ENCODE measurements around the gene RHCE.
A peak's percentile ranks its signal among the peaks of the same experiment; 100 is the strongest.
"Not testable (repeated sequence)": the region's sequence is repeated elsewhere in the genome, so short reads cannot be mapped to it uniquely, and the experiment has no call there.

The RHCE gene

GRCh38 chr1:25349606-25350005 is 71.0 kb downstream of the RHCE start:
- no peaks in the 10 kb centered on the region for H3K4me1 ChIP-seq (ENCODE audit: control insufficient read depth in 2 of 2, insufficient read depth in 2 of 2, low read length in 2 of 2)
- H3K36me3 ChIP-seq (ENCODE audit: control insufficient read depth in 2 of 2, insufficient read depth in 2 of 2, low read length in 2 of 2): peaks cover 21 to 35% of the 10 kb centered on the region in 2 donors
- no peak overlapping the region for H3K9ac ChIP-seq (ENCODE audit: low read depth in 1 of 2, low read length in 2 of 2)
- no peak overlapping the region for H3K27ac ChIP-seq (ENCODE audit: low read depth in 2 of 2, low read length in 2 of 2)
- H3K27me3 ChIP-seq (ENCODE audit: control insufficient read depth in 2 of 2, insufficient read depth in 2 of 2, low read length in 2 of 2): no peaks in the 10 kb centered on the region
- no peak overlapping the region for H3K4me3 ChIP-seq (ENCODE audit: low read length in 2 of 2)
- no peaks in the 10 kb centered on the region for H3K9me3 ChIP-seq (ENCODE audit: control insufficient read depth in 2 of 2, low read length in 2 of 2)

DNA sequence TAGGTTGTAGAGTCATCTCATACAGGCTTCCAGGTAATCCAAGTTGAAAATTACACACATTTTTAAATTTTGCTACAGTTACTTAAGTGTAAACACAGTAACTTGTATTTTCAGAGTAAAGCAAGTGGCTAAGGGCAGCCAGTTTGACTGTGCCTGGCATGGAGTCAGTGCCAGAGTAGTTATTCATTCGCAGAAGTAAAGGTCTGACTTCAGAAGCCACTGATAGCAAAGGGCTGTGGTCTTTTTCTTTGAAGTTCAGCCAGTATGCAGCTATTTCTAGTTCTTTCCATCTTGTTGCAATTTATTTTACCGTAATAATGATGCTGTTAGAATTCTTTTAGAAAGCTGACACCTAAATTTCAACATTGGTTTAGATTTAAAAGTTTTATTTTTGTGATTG is 73.1 kb downstream of the RHCE start:
- no peak overlapping the region for H3K27ac ChIP-seq (ENCODE audit: low read depth in 2 of 2, low read length in 2 of 2)
- no peak overlapping the region for H3K4me3 ChIP-seq (ENCODE audit: low read length in 2 of 2)
- peaks cover 22 to 33% of the 10 kb centered on the region in 2 donors for H3K36me3 ChIP-seq (ENCODE audit: control insufficient read depth in 2 of 2, insufficient read depth in 2 of 2, low read length in 2 of 2)
- no peaks in the 10 kb centered on the region for H3K27me3 ChIP-seq (ENCODE audit: control insufficient read depth in 2 of 2, insufficient read depth in 2 of 2, low read length in 2 of 2)
- no peaks in the 10 kb centered on the region for H3K9me3 ChIP-seq (ENCODE audit: control insufficient read depth in 2 of 2, low read length in 2 of 2)
- no peaks in the 10 kb centered on the region for H3K4me1 ChIP-seq (ENCODE audit: control insufficient read depth in 2 of 2, insufficient read depth in 2 of 2, low read length in 2 of 2)
- H3K9ac ChIP-seq (ENCODE audit: low read depth in 1 of 2, low read length in 2 of 2): no peak overlapping the region

DNA sequence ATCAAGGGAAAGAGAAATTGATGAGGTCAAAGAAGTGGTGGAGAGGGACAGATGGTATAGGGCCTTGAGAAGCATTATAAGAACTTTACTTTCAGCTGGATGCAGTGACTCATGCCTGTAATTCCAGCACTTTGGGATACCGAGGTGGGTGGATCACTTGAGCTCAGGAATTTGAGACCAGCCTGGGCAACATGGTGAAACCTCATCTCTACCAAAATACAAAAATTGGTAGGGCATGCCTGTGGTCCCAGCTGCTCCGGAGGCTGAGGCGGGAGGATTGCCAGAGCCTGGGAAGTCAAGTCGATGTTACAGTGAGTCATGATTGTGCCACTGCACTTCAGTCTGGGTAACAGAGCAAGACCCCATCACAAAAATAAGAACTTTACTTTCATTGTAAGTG is 76.8 kb downstream of the RHCE start:
- Histone ChIP-seq H3K9me3 (ENCODE audit: control insufficient read depth in 2 of 2, low read length in 2 of 2) (no peaks in the 10 kb centered on the region), H3K36me3 (ENCODE audit: control insufficient read depth in 2 of 2, insufficient read depth in 2 of 2, low read length in 2 of 2) (peaks cover 14 to 24% of the 10 kb centered on the region in 2 donors), H3K4me1 (ENCODE audit: control insufficient read depth in 2 of 2, insufficient read depth in 2 of 2, low read length in 2 of 2) (peaks cover 4 to 6% of the 10 kb centered on the region in 2 donors), H3K27ac (ENCODE audit: low read depth in 2 of 2, low read length in 2 of 2) (no peak overlapping the region), H3K4me3 (ENCODE audit: low read length in 2 of 2) (no peak overlapping the region), H3K9ac (ENCODE audit: low read depth in 1 of 2, low read length in 2 of 2) (no peak overlapping the region), H3K27me3 (ENCODE audit: control insufficient read depth in 2 of 2, insufficient read depth in 2 of 2, low read length in 2 of 2) (no peaks in the 10 kb centered on the region)

DNA sequence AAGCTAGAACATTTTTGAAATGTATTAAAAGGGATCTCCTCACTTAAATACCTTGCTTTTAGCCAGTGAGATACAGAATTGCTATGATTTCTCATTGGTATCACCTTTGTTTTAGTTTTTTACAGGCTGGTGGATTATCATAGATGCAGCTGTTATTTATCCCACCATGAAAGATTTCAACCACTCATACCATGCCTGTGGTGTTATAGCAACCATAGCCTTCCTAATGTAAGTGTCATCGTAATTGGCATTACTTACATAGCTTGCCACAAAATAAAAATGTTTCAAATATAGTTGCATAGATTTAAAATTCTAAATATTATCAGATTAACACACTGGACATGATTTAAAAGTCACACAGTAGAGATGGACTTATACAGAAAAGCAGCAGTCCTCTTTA is 77.8 kb downstream of the RHCE start:
- peaks cover 11 to 22% of the 10 kb centered on the region in 2 donors for H3K36me3 ChIP-seq (ENCODE audit: control insufficient read depth in 2 of 2, insufficient read depth in 2 of 2, low read length in 2 of 2)
- no peak overlapping the region for H3K27ac ChIP-seq (ENCODE audit: low read depth in 2 of 2, low read length in 2 of 2)
- H3K27me3 ChIP-seq (ENCODE audit: control insufficient read depth in 2 of 2, insufficient read depth in 2 of 2, low read length in 2 of 2): no peaks in the 10 kb centered on the region
- H3K4me1 ChIP-seq (ENCODE audit: control insufficient read depth in 2 of 2, insufficient read depth in 2 of 2, low read length in 2 of 2): peaks cover 4 to 6% of the 10 kb centered on the region in 2 donors
- no peak overlapping the region for H3K9ac ChIP-seq (ENCODE audit: low read depth in 1 of 2, low read length in 2 of 2)
- no peaks in the 10 kb centered on the region for H3K9me3 ChIP-seq (ENCODE audit: control insufficient read depth in 2 of 2, low read length in 2 of 2)
- H3K4me3 ChIP-seq (ENCODE audit: low read length in 2 of 2): no peak overlapping the region

DNA sequence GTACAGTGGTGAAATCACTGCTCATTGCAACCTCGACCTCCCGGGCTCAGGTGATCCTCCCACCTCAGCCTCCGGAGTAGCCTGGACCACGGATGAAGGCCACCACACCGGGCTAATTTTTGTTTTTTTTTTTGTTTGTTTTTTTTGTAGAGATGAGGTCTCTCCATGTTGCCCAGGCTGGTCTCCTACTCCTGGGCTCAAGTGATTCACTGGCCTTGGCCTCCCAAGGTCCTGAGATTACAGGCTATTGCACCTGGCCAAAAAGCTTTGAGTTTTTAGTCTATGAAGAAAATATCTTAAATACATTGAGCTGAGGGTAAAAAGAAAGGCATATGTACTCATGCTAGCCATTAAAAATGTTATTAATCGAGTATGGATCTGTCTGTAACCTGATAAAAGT is 78.9 kb downstream of the RHCE start:
- H3K27me3 ChIP-seq (ENCODE audit: control insufficient read depth in 2 of 2, insufficient read depth in 2 of 2, low read length in 2 of 2): no peaks in the 10 kb centered on the region
- H3K36me3 ChIP-seq (ENCODE audit: control insufficient read depth in 2 of 2, insufficient read depth in 2 of 2, low read length in 2 of 2): peaks cover 11 to 22% of the 10 kb centered on the region in 2 donors
- no peaks in the 10 kb centered on the region for H3K9me3 ChIP-seq (ENCODE audit: control insufficient read depth in 2 of 2, low read length in 2 of 2)
- H3K4me1 ChIP-seq (ENCODE audit: control insufficient read depth in 2 of 2, insufficient read depth in 2 of 2, low read length in 2 of 2): peaks cover 6% of the 10 kb centered on the region in 2 donors
- no peak overlapping the region for H3K4me3 ChIP-seq (ENCODE audit: low read length in 2 of 2)
- H3K27ac ChIP-seq (ENCODE audit: low read depth in 2 of 2, low read length in 2 of 2): no peak overlapping the region
- no peak overlapping the region for H3K9ac ChIP-seq (ENCODE audit: low read depth in 1 of 2, low read length in 2 of 2)

- peaks cover 6 to 7% of the 10 kb centered on the region in 2 donors for H3K4me1 ChIP-seq (ENCODE audit: control insufficient read depth in 2 of 2, insufficient read depth in 2 of 2, low read length in 2 of 2)
- H3K27ac ChIP-seq (ENCODE audit: low read depth in 2 of 2, low read length in 2 of 2): peak overlapping the region; percentile 97 to 98
- no peaks in the 10 kb centered on the region for H3K9me3 ChIP-seq (ENCODE audit: control insufficient read depth in 2 of 2, low read length in 2 of 2)
- H3K36me3 ChIP-seq (ENCODE audit: control insufficient read depth in 2 of 2, insufficient read depth in 2 of 2, low read length in 2 of 2): peaks cover 11 to 15% of the 10 kb centered on the region in 2 donors
- H3K27me3 ChIP-seq (ENCODE audit: control insufficient read depth in 2 of 2, insufficient read depth in 2 of 2, low read length in 2 of 2): no peaks in the 10 kb centered on the region
- peak overlapping the region; percentile 91 to 95 for H3K9ac ChIP-seq (ENCODE audit: low read depth in 1 of 2, low read length in 2 of 2)
- H3K4me3 ChIP-seq (ENCODE audit: low read length in 2 of 2): peak overlapping the region; percentile 79 to 92
These were observed 81.6 kb downstream of the RHCE start for GRCh38 chr1:25338986-25339385.

DNA sequence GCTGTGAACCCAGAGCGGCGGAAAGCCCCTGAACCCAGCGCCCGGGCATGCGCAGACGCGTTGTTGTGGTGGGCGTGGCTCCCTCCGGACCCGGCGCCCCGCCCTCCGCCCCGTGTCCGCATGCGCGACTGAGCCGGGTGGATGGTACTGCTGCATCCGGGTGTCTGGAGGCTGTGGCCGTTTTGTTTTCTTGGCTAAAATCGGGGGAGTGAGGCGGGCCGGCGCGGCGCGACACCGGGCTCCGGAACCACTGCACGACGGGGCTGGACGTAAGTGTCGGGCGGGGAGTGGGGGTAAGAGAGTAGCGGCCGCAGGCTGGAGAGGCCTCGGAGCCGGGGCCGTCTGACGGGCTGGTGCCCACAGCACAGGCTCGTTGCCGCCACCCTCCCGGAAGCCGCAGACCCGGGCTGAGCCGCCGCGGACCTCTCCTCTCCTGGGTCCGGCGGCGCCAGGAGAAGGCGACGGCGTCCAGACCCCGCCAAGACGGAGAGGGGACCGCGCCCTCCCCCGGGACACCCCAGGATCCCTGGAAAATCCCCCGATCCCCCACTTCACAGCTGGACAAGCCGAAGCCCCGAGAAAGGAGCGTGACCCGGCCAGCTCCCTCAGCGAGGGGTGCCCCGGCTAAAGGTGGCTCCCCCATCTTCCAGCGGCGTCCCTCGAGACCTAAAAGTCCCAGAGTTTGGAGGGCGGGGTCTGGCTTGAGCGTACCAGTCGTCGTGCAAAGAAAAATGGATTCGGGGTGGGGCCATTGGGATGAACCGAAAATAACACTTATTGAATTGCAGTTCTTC is 82.2 kb downstream of the RHCE start, which contains the start of gene TMEM50A:
TSS of gene TMEM50A (plus strand) at position 147 of the 794 bp plus-strand sequence. CDS start 2,153 bp downstream, outside the sequence.
- peak within 1 kb of the TSS; percentile 97 to 98 for H3K27ac ChIP-seq (ENCODE audit: low read depth in 2 of 2, low read length in 2 of 2)
- H3K9me3 ChIP-seq (ENCODE audit: control insufficient read depth in 2 of 2, low read length in 2 of 2): no peaks in the 10 kb centered on the region
- H3K4me1 ChIP-seq (ENCODE audit: control insufficient read depth in 2 of 2, insufficient read depth in 2 of 2, low read length in 2 of 2): peaks cover 6 to 7% of the 10 kb centered on the region in 2 donors
- H3K9ac ChIP-seq (ENCODE audit: low read depth in 1 of 2, low read length in 2 of 2): peak within 1 kb of the TSS; percentile 91 to 95
- no peaks in the 10 kb centered on the region for H3K27me3 ChIP-seq (ENCODE audit: control insufficient read depth in 2 of 2, insufficient read depth in 2 of 2, low read length in 2 of 2)
- H3K4me3 ChIP-seq (ENCODE audit: low read length in 2 of 2): peak within 1 kb of the TSS; percentile 82 to 92
- H3K36me3 ChIP-seq (ENCODE audit: control insufficient read depth in 2 of 2, insufficient read depth in 2 of 2, low read length in 2 of 2): peaks cover 6 to 9% of the 10 kb centered on the region in 2 donors

- H3K9ac ChIP-seq (ENCODE audit: low read depth in 1 of 2, low read length in 2 of 2): peak overlapping the region; percentile 65 to 95
- not testable (repeated sequence) for H3K9me3 ChIP-seq (ENCODE audit: control insufficient read depth in 2 of 2, low read length in 2 of 2); H3K27me3 ChIP-seq (ENCODE audit: control insufficient read depth in 2 of 2, insufficient read depth in 2 of 2, low read length in 2 of 2); H3K36me3 ChIP-seq (ENCODE audit: control insufficient read depth in 2 of 2, insufficient read depth in 2 of 2, low read length in 2 of 2); H3K4me1 ChIP-seq (ENCODE audit: control insufficient read depth in 2 of 2, insufficient read depth in 2 of 2, low read length in 2 of 2)
- peak overlapping the region; percentile 97 to 98 for H3K27ac ChIP-seq (ENCODE audit: low read depth in 2 of 2, low read length in 2 of 2)
- peak overlapping the region; percentile 79 to 92 for H3K4me3 ChIP-seq (ENCODE audit: low read length in 2 of 2)
These were observed 83.0 kb downstream of the RHCE start for GRCh38 chr1:25337483-25338187.

- not testable (repeated sequence) for H3K27ac ChIP-seq (ENCODE audit: low read depth in 2 of 2, low read length in 2 of 2); H3K27me3 ChIP-seq (ENCODE audit: control insufficient read depth in 2 of 2, insufficient read depth in 2 of 2, low read length in 2 of 2); H3K4me1 ChIP-seq (ENCODE audit: control insufficient read depth in 2 of 2, insufficient read depth in 2 of 2, low read length in 2 of 2); H3K9me3 ChIP-seq (ENCODE audit: control insufficient read depth in 2 of 2, low read length in 2 of 2); H3K36me3 ChIP-seq (ENCODE audit: control insufficient read depth in 2 of 2, insufficient read depth in 2 of 2, low read length in 2 of 2)
- peak overlapping the region in 1 of 2 donors; percentile 43 for H3K9ac ChIP-seq (ENCODE audit: low read depth in 1 of 2, low read length in 2 of 2)
- H3K4me3 ChIP-seq (ENCODE audit: low read length in 2 of 2): peak overlapping the region; percentile 67 to 82
These were observed 83.7 kb downstream of the RHCE start for GRCh38 chr1:25336922-25337354.

GRCh38 chr1:25329950-25330349 is 90.7 kb downstream of the RHCE start:
- H3K27me3 ChIP-seq (ENCODE audit: control insufficient read depth in 2 of 2, insufficient read depth in 2 of 2, low read length in 2 of 2); H3K9ac ChIP-seq (ENCODE audit: low read depth in 1 of 2, low read length in 2 of 2); H3K36me3 ChIP-seq (ENCODE audit: control insufficient read depth in 2 of 2, insufficient read depth in 2 of 2, low read length in 2 of 2); H3K27ac ChIP-seq (ENCODE audit: low read depth in 2 of 2, low read length in 2 of 2); H3K4me1 ChIP-seq (ENCODE audit: control insufficient read depth in 2 of 2, insufficient read depth in 2 of 2, low read length in 2 of 2); H3K9me3 ChIP-seq (ENCODE audit: control insufficient read depth in 2 of 2, low read length in 2 of 2); H3K4me3 ChIP-seq (ENCODE audit: low read length in 2 of 2): not testable (repeated sequence)

All from mucosa of rectum (tissue), 2 donors.